HG02763 (cell line): ENCODE measurements around the gene PTPRK.

Experiments
- ATAC-seq: cut with Tn5 transposase; IDR thresholded peaks from one replicate; pipeline ENCODE4 v1.9.1; 2021; ENCODE audit warnings: mild to moderate bottlenecking, moderate library complexity; ENCODE audit not compliant: unreplicated experiment

Gene PTPRK

DNA sequence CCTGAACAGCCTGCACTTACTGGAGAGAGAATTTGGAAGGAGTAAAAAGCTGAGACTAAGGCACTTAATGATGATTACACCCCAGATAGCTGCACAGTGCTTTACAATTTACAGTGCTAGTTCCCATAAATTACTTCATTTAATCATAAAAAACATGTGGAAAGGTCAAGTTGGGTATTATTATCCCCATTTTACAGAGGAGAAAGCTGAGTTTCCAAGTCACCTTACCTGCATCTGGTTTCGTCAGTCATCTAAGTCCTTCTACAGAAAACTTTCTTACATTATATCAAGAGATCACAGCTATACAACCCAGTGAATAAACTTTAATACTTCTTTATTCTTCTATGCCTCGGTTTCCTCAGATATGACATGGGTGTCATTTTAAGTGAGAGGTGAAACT lies 3.3 kb downstream of the PTPRK start:
- no peak for ATAC-seq

DNA sequence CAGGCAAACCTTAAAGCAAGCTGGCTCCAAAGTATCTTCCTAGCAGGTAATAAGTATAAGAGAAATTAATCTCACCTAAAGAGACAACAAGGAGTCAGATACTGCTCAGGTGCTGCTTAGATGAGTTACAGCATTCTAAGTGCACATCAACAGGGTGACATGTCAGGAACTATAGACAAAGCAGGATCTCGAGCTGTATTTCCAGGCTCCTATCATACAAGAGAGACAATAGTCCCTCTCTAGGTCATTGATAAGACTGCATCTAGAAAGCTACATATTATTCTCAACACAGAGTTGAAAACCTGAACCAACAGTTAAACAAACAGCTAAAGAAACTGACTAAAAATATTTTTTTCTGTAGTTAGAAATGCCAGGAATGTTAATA lies 3.9 kb downstream of the PTPRK start:
- no peak for ATAC-seq

DNA sequence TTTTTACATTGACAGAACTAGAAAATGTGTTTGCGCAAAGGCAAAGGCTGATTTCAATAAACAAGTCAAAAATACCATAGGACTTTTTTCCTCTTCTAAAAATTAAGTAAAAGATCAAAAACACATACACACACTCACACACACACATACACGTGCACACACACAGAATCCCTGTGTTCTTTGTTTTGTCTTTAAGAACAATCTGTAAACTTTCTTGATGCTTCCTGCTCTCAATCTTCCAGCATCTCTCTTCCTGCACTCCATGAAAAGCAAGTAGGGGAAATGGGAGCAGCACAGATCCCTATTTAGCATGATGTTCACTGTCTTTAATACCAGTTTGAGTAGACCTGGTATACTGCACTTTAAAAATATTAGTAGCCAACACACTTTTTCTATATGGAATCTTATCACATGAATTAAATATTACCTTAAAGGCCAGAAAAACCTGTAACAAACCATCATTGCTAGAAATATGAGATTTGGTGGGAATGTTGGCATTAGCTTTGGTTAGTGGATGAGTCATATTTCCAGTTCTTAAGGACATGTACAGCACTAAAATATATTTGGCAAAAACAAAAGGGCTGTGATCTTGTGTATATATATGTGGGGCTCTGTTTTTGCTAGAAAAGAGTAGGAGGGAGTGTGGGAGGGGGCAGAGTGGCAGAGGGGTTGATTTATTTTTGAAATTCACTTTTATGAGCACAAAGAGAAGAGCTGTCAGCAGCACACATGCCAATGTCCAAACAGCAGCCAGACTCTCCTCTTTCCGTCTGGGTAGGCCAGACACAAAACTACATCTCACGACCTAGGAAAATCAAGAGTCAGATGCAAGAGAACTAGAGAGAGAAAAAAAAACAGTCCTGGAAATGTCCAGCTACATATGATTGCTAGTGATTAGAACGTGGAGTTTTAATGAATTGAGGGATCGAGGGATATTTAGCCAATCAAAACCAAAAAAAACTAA lies 4.6 kb downstream of the PTPRK start:
- no peak for ATAC-seq

DNA sequence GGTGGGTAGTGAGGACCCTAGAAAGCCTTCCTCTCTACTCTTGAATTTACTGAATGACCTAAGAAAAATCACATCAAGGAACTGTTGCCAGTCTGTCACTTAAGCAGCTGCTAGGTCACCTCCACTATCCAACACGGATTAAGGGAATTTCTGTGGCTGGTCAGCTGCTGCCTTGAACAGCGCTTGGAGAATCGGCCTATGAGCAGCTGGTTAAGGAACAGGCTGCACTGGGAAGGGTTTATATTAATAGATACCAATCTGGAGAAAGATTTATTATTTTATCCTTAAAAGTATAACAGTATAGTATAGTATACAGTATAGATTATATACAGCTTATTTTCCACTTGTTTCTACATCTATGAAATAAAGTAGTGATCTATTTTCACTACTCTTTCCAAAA lies 6.5 kb downstream of the PTPRK start:
- no peak for ATAC-seq

DNA sequence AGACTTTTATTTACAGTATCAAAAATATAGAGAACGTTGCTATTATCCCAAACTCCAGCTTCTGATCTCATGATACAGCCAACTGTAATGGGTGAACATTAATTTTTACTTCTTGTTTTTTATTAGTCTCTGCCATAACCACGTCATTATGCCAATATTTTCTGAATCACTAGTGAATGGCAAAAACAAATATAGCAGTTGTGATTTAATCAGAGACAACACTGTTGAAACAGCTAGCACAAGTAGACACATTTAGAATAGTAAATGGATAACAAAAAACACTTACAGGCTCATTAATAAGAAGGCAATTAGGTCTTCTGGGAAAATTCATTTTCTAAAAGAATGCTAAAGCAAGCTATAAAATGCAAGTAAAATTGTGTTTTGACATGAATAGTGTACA lies 8.1 kb downstream of the PTPRK start:
- ATAC-seq = no peak

DNA sequence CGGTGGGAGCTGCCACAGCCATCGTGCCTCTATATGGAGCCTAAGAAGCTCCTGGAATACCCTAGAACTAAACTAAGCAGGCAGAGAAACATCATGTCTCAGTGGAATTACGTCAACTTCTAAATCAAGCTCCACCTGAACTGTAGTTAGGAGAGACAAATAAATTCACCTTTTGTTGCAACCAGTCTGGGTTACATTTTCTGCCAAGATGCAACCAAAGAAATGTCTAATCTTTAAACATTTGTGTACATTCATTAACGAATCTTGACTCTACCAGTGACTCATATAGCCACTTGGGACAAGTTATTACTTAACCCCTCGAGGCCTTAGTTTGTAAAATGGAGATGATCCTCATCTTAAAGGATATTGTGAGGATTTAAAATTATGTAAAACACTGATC lies 8.9 kb downstream of the PTPRK start:
- ATAC-seq = peak; percentile 47

DNA sequence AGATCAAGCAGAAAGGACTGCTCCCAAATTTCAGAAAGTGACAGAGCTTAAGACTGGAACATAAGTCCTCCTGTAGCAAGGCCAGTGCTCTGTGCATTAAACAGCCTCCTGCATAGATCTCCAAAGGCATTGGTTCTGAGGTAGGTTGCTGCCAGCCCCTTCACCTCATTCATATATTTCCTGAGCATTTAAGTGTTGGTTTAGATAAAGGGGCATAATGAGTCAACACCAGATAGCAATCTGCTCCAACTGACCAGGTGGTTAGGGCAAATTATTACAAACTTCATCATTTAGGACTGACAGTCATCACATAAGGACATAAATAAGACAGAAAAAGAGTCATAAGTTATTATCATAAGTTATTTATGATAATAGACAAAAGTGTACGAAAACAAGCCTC lies 10.7 kb downstream of the PTPRK start:
- ATAC-seq = no peak

DNA sequence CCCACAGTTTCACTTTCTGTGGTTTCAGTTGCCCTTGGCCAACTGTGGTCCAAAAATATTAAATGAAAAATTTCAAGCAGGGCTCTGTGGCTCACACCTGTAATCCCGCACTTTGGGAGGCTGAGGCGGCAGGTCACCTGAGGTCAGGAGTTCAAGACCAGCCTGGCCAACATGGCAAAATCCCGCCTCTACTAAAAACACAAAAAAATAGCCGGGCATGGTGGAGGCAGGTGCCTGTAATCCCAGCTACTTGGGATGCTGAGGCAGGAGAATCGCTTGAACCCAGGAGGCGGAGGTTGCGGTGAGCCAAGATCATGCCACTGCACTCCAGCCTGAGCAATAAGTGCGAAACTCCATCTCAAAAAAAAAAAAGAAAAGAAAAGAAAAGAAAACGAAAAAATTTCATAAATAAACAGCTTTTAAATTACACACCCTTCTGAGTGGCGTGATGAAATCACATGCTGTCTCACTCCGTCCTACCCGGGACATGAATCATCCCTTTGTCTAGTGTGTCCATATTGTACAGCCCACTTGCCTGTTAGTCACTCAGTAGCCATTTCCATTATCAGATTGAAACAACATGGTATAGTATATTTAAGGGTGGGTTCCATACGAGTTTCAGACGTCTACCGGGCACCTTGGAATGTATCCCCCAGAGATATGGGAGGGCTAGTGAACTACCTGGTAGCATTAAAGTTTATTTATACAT lies 11.7 kb downstream of the PTPRK start:
- no peak for ATAC-seq

DNA sequence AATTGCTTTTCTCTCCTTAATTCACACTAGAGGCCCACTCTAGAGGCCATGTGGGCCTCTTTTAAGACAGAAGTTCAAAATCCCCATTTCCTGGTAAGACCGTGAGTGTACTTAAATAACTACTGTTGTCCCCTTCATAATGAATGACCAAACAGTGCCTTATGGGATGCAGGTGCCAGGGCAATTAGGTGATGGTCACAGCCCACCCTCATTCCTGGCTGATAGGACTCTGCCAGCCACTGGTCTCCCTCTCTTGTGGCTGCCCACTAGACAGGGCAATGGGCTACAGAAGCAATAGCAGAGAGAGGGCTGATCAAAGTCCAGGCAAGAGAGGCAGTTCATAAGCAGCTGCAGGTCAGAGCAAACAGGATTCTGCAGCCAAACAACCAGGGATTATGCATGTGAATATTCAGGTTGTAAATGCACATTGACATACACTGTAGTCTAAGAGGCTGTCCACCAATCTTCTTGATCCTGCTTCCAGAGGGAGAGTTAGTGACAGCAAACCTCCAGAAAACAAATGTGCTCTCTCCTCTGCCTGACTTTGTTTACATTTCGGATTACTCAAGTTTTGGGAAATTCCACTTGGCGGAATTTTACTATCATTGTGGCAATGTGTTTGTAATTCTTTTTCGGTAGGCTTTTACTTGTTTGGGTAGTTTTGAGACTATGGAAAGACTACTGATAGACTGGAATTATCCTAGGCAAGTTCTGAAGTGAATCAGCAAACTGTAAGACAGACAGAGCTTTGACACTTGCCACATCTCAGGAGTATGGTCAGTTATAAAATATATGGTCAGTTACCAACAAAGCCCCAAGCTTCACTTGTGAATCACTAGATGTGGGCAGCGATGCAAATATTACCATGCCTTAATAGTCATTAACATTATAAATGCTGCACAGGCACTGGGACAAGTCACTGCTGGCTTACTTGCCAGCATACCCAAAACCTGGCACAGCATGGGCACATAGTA lies 12.8 kb downstream of the PTPRK start:
- no peak for ATAC-seq

DNA sequence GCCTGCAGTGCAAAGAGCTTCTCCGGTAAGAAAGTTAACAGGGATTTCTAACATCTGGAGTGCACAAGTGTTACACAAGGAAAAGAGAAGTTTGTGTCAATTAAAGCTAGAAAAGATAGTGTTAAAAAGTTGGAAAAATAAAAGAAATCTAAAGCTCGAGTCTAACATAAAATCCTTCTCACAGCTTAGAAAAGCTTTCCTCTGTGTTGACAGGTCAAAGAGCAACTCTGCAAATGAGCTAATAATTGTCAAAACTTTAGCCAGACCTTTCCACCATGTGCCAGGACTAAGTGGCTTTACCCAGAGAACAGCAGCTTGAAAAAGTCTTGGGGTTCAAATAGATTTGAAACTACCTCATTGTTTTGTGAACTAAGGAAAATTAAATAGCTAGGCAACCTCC lies 14.8 kb downstream of the PTPRK start:
- no peak for ATAC-seq

DNA sequence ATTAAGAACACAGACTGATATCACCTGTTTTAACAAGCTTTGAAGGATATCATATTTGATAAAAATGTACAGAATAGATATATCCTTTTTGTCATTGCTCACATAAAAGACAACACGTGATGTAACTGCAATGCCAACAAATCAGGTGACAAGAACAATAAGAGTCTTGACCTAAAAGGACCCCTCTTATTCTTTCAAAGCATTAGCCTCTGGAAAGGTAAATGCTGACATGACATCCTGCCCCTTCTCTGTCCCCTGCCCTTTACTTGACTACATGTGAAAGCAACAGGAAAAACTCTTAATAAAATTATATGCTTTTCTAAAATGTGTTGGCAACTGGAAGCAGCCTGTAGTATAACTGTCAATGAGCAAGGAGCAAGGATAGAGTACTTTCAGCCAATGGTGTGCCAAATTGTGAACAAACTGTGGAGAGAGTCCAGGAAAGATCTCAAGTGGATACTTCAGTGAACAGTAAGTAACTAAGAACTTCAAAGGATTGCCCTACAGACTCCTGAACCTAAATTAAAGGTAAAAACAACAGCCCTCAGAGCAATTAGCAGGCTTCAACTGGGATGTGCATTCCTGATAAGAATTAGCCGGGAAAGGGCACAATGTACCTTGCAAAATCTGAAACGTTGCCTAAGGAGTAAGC lies 16.3 kb downstream of the PTPRK start:
- no peak for ATAC-seq

DNA sequence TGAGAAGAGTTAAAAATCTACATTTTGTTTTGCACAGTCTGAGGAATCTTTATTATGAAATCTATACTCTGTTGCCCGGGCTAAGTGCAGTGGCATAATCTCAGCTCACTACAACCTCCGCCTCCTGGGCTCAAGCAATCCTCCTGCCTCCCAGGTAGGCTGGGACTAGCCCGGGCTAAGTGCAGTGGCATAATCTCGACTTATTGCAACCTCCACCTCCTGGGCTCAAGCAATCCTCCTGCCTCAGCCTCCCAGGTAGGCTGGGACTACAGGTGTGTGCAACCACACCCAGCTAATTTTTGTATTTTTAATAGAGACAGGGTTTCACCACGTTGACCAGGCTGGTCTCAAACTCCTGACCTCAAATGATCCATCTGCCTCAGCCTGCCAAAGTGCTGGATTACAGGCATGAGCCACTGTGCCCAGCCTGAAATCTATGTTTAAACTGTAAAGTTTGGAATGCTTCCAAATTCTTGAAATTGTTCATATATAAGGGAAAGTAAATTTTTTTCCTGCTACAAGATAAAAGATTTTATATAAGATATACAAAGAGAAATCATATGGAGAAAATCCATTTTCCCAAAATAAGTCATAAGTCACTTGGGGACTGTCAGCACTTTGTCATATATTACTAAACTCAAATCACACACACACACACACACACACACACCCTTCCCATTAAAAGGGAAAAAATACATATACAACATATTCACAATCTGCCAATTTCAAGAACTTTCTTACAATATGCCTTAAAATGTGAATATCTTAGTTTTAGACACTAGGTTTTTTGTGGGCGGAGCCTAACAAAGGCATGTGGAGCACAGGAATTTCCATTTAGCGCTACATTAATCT lies 19.4 kb downstream of the PTPRK start:
- ATAC-seq = no peak

DNA sequence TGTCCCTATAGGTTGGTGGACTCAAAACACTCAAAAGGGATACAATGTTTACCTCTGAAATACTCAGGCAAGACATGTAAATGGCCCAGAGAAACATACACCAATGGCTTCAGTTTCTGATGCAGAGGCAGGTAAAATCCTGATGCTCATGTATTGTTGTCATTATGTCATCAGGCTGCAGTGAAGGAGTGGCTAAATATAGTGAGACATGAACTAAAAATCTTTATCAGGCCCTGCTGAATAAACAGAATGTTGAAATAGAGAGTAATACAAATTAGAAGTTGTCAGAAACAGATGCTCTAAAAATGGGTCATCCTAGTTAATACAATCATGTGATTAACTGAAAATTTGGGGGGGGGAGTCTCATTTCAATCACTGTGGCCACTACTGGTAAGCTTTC lies 20.4 kb downstream of the PTPRK start:
- no peak for ATAC-seq

DNA sequence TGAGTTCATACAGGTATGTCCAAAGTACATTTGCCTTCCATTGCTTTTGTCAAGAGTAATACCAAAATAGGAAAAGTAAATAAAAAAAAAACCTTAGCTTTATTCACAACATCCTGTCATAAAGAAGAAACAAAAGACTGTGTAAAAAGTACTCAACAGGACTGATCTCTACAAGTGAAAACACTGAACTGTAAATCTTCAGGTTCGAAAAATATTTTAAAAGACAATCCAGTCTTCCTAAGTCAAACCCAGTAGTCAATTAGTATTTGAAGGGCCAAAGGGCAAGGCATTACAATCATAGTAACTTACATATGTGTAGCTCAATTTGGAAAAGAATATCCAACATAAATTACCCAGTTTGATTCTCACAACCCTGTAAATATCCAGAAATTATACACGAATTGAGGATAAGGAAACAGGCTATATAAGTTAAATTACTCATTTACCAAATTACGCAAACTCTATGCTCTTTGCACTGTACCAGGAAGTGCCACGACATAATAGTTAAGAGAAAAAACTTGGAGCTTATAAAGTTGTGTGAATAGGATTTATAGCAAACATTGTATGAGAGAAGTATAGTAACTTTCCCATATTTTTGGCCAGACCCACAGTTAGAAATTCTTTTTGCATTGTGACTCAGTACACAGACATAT lies 21.2 kb downstream of the PTPRK start:
- no peak for ATAC-seq

DNA sequence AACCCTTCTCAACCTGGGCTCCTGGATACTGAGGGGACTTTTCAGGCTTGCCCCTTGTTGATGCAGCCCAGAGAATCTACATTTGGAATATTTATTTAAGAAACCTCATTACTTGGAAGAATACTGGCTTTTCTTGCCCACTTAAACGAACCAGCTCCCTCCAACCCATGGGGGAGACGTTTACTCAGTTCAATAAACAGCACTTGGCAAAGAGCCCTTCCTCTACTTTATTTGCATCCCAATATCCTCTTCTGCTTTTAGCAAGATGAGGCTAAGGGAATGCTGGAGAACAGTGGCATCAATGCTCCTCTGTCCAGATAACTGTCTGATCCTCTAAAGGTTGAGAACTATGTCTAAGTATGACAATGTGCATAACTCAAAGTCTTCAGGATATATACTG lies 22.2 kb downstream of the PTPRK start:
- ATAC-seq = no peak

DNA sequence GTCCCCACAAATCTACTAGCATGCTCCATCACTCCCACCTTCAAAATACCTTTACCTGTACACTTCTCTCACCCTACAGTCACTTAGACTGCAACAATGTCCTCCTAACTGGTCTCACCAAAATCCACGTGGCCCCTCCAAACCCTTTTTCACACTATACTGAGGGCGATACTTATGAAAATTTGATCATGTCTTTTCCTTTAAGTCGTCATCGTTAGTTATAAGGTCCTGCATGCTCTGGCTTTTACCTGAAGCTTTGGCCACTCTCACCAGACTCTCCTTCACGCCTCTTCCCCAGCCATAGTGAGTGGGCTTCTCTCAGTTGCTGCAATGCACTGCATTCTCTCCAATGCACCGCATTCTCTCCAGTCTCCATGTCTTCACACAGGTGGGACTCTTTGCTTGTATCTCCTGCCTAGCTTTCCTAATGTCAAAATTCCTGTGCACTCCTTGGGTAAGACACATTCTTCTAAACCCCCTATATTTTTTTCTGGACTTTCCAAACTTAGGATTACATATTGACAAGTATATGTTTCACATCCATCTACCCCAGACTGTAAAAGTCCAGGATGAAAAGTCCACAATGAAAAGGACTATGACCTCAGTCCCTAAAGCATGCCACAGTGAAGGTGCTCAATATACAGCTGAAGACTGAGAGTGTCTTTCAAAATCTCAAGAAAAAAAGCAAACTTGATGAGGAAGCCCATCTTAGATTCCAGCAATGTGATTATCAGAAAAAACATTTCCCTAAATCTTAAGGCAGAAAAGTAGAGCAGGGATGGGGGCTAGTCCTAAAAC lies 24.7 kb downstream of the PTPRK start:
- no peak for ATAC-seq

DNA sequence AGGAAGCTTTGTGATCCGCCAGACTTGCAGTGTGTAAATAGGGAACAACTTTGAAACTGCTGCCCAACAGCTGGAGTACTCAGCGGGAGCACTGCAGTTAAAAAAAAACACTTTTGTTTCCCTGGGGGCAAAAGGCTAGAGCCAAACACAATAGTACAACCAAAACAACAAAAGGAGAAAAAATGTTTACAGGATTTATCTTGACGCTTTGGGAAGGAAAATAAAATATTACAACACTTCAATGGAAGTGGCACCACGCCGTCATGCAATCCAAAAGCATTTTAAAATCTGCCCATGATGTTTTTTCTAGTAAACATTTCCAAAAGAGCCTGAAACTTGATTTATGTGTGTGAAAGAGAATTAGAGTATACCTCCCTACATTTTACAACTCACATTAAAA lies 26.0 kb downstream of the PTPRK start:
- no peak for ATAC-seq

DNA sequence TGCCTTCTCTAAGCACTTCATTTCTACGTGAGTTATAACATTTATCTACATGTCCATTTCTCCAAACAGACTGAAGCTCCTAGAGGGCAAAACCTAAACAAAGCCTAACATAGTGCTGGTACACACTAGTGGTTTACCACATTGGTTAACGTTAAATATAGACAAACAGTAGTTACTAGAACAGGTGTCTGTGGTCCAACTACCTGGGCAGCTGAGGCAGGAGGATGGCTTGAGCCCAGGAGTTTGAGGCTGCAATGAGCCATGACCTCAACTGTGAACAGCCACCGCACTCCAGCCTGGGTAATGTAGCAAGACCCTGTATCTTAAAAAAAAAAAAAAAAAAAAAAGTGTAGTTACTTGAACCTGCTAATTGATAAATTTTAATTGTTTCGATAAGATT lies 26.5 kb downstream of the PTPRK start:
- ATAC-seq = peak; percentile 64
